OCI-LY7 (cell line): ENCODE results near the gene GSN.

Experiments
- CTCF ChIP-seq: fragments of 200-600 bp; sonication (generic); conservative IDR thresholded peaks from 2 replicates; pipeline ENCODE4 v1.5.1; 2014; ENCODE audit warnings: mild to moderate bottlenecking, antibody characterized with exemption, low read length, moderate library complexity, mixed read lengths
- EZH2phosphoT487 ChIP-seq: fragments of 200-600 bp; sonication (generic); IDR thresholded peaks from 2 replicates; pipeline ENCODE4 v1.6.1; 2018; ENCODE audit warnings: low read depth, borderline replicate concordance, mild to moderate bottlenecking, mixed run types, antibody characterized with exemption, low read length, moderate library complexity, mixed read lengths

- TF ChIP-seq CTCF: no peak
- TF ChIP-seq EZH2phosphoT487: no peak
Measured at GRCh38 chr9:121321016-121321503, 53.1 kb downstream of the GSN start.
